EL (cell line): ENCODE results near the gene TBX4.

Experiments used
- DNase-seq: peaks from one replicate; pipeline ENCODE4 v3.0.0-alpha.2; 2016

Gene TBX4

GRCh38 chr17:61534414-61534813 is 82.2 kb downstream of the TBX4 start:
- DNase-seq: no peak
